SW480 (cell line): ENCODE measurements around the gene ARG1.

Experiments used
- DNase-seq: peaks from one replicate; pipeline ENCODE4 v3.0.0-alpha.2; 2016; ENCODE audit warnings: low spot score

ARG1 gene

DNA sequence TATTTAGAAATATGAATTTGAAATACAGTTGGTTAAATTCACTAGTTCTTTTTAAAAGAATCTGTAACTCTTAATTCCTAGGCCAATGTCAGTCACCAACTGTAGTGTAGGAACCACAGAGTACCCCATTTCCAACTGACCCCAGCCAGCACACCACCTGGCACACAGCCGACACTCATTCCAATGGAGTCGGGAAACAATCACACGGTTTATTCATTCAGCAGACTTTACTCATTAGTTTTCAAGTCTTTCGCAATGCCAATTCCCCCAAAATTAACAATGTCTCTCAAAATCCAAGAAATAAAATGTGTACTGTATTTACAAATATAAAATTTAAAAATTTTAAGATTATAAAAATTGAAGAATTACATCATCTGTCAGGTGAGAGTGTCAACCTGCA, 13.5 kb downstream of the ARG1 start:
- DNase-seq = no peak

DNA sequence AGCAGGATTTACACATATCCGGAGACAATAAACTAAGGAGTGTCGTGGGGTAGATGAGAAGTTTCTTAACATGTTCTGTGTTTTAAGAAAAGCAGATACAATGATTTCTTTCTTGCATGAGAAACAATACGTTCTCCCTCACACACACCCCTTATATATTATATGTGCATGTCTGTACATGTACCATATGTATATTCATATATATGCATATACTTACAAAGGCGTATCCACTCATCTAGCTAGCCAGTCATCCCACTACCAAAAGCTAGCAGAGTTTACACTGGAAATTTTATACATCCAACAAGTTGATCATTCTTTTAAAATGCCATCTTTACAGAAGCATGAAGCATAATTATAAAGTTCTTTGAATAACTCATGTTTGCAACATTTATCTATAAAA, 14.9 kb downstream of the ARG1 start:
- no peak for DNase-seq

DNA sequence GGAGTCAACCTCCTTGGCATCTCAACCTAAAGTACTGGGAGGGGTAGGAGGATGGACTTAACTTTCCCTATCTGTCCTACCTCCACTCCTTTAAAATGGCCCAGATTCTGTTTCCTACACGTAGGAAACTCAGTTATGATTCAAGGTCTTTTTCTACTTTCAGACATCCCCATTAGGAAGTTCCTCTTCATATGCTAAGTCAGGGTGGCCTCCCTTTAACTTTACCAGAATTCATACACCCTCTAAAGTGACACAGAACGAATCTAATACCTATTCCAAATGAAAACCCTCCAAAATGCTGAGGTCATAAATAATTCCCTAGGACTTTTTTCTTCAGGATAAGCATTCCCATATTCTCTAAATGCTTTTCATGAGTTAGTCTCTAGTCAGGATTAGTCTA, 15.6 kb downstream of the ARG1 start:
- no peak for DNase-seq

DNA sequence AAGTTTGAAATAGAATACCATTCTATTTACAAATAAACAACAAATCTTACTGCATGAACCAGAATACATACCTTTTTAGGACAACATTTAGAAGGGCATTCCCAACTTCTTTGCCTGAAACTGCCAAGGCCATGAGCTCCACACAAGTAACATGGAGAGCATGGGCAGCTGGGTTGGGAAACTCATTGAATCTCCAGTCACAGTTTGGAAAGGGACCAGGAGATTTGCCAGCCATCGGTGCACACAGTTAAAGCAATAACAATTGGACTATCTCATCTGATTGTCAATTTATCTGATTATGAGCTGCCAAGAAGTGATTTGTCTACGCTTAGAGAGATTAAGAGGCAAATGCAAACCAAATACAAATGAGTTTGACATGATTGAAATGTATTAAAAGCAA, 19.9 kb downstream of the ARG1 start:
- no peak for DNase-seq

DNA sequence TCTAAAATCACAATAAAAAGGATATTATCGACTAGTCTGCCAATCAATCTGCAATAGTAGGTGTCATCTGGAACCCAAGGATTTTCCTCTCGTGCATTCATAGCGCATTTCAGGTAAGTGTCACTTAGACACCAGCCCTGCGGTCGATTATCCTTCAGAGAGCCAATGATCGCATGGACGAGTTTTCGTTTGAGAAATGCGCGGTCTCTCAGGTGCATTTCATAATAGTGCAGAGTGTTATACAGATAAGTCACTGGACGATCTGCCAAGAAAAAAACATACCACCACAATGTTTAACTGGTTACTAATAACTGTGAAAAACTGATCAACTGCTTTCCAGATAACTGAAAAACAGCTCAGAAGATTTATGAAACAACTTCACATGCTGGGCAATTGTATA, 21.0 kb downstream of the ARG1 start:
- DNase-seq = no peak

DNA sequence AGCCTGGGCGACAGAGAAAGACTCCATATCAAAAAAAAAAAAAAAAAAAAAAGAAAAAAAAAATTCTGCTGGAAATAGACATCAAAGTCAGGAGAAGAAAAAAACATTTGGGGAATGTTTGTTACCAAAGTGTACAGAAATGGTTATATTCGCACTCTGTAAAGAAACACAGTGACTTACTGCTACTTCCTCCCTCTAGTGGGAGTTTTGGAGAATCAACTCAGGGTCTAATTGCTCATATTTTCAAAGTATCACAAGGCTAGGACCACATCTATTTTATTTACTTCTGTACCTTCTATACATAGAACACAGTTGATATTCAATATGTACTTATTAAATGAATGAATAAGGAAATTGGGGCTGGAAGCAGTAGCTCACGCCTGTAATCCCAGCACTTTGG, 24.4 kb downstream of the ARG1 start:
- no peak for DNase-seq

DNA sequence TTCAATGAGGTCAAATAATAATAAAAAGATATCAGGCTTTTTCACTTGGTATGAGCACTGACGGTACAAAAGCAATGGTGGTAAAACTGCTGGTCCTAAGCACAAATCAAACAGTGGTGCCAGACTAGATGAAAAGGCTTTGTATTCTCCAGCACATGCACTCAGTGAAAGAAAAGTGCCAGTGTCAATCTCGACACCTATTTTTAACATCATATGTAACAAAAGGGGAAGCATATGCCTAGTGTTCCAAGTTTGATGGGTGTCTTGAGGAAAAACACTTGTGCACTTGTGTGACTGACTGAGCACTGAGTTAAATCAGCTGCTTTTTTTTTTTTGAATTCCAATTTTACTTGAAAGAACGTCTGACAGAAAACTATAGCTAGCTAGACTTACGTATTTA, 27.7 kb downstream of the ARG1 start:
- DNase-seq = no peak

DNA sequence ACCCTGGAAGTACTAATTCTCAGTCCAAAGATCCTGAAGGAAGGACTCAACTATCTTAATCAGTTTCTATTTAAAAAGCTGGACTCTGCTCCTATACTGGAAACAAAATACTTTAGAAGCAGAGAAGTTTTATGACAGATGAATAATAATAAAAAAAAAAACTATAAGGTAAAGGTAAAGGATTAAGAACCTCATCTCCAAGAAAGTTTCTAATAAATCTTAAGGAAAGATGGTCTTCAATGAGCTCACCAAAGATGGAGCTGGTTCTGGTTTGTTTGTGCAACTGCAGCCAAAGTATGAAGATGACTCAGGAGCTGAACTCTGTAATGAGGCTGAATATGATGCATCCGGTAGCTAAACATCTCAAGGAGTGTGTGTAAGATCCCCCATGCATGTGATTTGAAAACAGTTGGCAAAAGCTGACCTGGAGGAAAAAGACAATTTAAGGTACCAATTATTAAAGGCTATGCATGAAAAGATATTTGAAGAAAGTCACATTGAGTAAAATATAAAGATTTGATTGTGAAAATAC, 29.8 kb downstream of the ARG1 start:
- DNase-seq = no peak

DNA sequence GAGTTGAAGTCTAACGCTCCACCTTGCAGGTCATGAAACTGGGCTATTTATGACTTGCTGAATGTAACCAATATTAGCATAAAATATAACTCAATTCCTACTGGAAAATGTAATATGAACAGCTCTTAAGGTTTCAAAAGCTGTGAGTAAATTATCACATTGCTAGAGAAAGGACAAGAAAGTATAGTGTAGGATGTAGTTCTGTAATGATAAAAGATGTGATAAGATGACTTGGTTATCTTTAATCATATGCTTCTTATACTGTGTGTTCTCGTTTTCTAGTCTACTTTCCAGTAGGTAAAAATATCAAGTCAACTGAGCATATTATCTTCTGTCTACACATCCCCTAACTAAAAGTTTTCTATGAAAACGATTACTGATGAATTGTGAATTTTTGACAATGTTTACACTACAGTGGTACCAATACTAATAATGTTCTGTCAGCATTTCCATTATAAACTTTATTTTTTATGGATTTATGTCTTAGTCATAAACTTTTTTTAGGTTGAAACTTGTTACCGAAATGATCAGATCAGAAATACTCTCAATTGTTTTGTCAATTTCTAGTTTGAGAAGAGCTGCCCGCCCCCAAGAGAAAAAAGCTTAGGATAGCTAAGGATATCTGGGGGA, 40.4 kb downstream of the ARG1 start:
- no peak for DNase-seq

DNA sequence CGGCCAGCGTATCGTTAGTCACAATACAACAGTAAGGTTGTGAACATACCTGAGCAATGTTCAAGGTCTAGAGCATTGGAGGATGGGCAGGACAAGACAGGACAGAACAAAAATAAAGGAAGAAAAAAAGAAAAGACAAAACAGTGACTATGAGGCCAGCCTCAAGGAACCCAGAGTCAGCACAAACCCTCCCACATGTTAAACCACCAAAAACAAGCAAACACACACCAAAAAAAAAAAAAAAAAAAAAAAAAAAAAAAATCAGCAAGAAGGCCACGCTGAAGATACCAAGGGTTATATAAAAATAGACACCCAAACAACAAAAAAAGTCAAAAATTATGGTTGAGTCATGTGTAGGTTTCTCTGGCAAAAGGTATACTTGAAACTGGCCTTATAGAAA, 42.2 kb downstream of the ARG1 start:
- DNase-seq = no peak

DNA sequence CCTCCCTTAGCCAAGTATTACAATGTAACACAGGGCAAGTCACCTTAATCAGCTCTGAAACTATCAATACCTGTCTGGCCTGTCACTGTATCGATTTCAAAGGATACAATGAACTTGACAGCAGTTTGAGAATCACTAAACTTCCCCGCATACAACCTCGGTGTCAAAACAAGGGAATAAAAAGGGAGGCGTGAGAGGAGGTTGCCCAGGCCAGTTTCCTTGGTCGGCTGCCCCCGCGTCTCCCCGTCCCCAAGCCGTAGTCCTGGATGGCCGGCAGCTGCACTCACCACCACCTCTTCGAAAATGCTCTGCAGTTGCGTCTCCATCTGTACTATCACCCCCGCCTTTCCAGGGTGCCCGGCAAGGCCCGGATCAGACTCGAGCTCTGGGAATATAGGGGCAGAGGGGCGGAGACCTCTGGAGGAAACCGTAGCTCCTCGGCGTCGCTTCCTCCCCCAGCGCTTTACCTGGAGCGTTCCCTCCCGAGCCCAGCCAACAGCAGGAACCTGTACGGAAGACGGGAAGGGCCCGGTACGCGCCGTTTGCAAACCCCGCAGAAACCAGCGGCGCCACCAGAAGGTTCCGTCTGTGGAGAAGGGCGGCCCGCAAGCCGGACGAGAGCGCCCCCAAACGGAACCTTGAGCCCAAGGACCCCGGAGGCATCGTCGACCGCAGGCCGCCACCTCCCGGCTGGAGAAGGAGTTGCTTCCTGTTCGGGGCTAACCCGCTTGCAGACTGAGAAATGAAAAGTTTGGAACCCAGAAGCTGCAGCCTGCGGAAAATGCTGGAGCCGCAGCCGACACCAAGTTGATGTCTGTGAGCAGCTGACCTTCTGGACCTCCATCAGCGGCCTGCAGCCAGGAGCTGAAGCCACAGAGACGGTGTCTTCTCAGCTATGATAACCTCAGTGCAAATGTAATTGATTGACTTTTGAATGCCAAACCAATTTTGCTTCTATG, 55.0 kb downstream of the ARG1 start, which contains the start of gene MED23:
Gene MED23, minus strand, starts transcription at position 519 of the 959 bp plus-strand sequence. Its CDS starts 193 bp downstream, at position 326.
- DNase-seq = peak; percentile 88

DNA sequence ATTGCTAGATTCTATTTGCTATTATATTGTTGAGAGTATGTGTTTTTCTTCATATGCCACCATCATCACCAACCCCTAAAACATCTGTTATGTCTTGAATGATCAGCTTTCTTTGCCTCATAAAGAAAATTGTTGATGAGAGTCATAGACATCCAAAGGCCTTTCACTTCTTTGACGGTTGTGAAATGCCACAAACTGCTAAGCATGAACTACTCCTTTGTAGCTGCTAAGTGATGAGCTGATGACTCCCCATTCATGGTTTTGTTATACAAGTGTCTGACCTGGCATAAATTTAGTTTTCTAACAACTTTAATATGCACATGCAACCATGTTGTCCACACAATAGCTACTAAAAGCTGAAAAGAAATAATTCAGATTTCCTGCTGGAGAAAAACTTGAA, 55.7 kb downstream of the ARG1 start:
- no peak for DNase-seq

DNA sequence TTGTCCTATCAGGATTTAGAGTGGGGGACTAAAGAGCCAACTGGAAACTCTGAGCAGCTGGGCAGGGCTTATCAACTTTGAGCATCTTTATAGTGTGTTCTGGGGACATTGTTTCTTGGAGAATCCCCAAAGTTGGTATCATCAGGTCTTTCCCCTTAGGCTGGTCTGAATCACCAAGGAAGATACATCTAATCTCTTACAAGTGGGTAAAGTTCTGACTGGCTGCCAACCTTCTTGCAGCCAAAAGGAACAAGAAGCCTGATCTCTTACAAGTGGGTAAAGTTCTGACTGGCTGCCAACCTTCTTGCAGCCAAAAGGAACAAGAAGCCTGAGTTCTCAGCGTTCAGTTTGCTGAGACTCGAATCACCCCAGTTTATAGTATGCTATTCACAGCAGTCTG, 56.6 kb downstream of the ARG1 start:
- no peak for DNase-seq

DNA sequence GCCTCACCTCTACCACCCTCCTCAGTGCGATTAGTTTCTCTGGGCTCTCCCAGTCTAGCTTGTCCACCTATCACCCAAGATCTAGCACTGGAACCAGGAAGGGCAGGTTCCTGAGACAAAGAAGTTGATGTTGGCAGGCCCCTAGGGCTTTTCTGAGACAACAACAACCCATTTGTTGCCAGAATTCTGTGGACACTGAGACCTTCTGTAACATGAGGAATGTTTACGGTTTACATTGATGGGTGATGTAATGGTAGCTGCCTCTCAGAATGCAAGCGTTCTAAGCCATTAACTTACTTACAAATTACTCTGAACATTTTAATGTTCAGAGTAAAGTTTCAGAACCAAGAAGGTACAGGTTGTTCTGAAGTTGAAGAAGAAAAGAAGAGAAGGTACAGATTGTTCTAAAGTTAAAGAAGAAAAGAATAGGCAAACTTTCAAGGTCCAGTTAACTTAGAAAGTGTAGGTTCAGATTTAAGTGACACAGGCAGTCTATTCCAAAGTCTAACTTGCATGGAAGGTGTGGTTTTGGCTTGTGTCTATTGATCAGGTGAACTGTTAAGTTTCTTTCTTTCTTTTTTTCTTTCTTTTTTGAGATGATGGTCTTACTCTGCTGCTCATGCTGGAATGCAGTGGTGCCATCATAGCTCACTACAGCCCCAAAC, 58.7 kb downstream of the ARG1 start:
- no peak for DNase-seq
